B cell (primary cell): ENCODE data around the gene MAGEB3. TPM values are rescaled to one million over a fixed set of nuclear protein-coding genes. Genes with fewer than 3 reads are reported as not detected.

Experiments used
- ATAC-seq: fragments of 200-7000 bp; cut with Tn5 transposase; one replicate; pipeline ENCODE4 v1.10.0; 2021; ENCODE audit warnings: low read depth, mild to moderate bottlenecking, moderate number of reproducible peaks, moderate library complexity
- CTCF ChIA-PET: fragments of 350-600 bp; sonication (Branson Sonifier 250); formaldehyde crosslinking; loops from one replicate; lab custom pipeline; 2021; ENCODE audit warnings: antibody characterized with exemption, inconsistent platforms; lab: Charles Lee
- POLR2A ChIA-PET: fragments of 350-600 bp; sonication (Branson Sonifier 250); formaldehyde crosslinking; loops from one replicate; lab custom pipeline; 2021; ENCODE audit warnings: antibody characterized with exemption; lab: Charles Lee
- DNase-seq: peaks from one replicate; pipeline ENCODE4 v3.0.0; 2013
- H2AFZ ChIP-seq: 2 replicates; pipeline ENCODE4 v1.6.1; 2012; ENCODE audit warnings: mild to moderate bottlenecking, low read depth, low read length; ENCODE audit not compliant: insufficient read depth, poor library complexity, severe bottlenecking
- H3K27ac ChIP-seq, 2 donors: 1 replicate in 1 of 2; 2 replicates in 1 of 2; pipeline ENCODE4 v1.5.1; 2012 to 2013; ENCODE audit warnings: low read length in 2 of 2, mild to moderate bottlenecking in 2 of 2, moderate library complexity in 1 of 2
- H3K27me3 ChIP-seq, 4 experiments: fragments of 200-600 bp in 1 of 4; sonication (generic) in 1 of 4; replicated peaks in 1 of 4; 1 replicate in 2 of 4; 2 replicates in 2 of 4; pipeline versions ENCODE4 v1.6.1 to v1.7.0; 2013 to 2016; ENCODE audit warnings: low read length in 3 of 4, mild to moderate bottlenecking in 2 of 4, mixed read lengths in 1 of 4, moderate library complexity in 1 of 4; ENCODE audit not compliant: insufficient read depth in 4 of 4, control insufficient read depth in 3 of 4; ENCODE audit errors: control extremely low read depth in 1 of 4
- H3K36me3 ChIP-seq, 2 experiments: replicated peaks in 1 of 2; 1 replicate in 1 of 2; 2 replicates in 1 of 2; pipeline versions ENCODE4 v1.6.1 to v1.7.1; 2013; ENCODE audit warnings: low read length in 1 of 2; ENCODE audit not compliant: insufficient read depth in 2 of 2, control insufficient read depth in 1 of 2; ENCODE audit errors: control extremely low read depth in 1 of 2, extremely low read depth in 1 of 2
- H3K4me1 ChIP-seq, 2 donors: fragments of 200-600 bp in 1 of 2; sonication (generic) in 1 of 2; 1 replicate in 1 of 2; 2 replicates in 1 of 2; pipeline versions ENCODE4 v1.5.1 to v1.6.1; 2013 to 2017; ENCODE audit warnings: low read length in 2 of 2; ENCODE audit not compliant: control insufficient read depth in 2 of 2, insufficient read depth in 2 of 2
- H3K4me2 ChIP-seq: replicated peaks from 2 replicates; pipeline ENCODE3; 2012; ENCODE audit warnings: mild to moderate bottlenecking, low read depth, low read length; ENCODE audit not compliant: poor library complexity, severe bottlenecking
- H3K4me3 ChIP-seq, 5 experiments: fragments of 200-600 bp in 1 of 5; sonication (generic) in 1 of 5; 1 replicate in 3 of 5; 2 replicates in 2 of 5; pipeline versions ENCODE4 v1.5.1 to v1.7.0; 2011 to 2016; ENCODE audit warnings: low read length in 4 of 5, mild to moderate bottlenecking in 4 of 5, low read depth in 2 of 5, control low read depth in 1 of 5, moderate library complexity in 1 of 5; ENCODE audit not compliant: insufficient read depth in 1 of 5; ENCODE audit errors: control extremely low read depth in 1 of 5, extremely low read depth in 1 of 5
- H3K79me2 ChIP-seq: fragments of 200-600 bp; sonication (generic); one replicate; pipeline ENCODE4 v1.6.0; 2016; ENCODE audit warnings: low read length; ENCODE audit not compliant: control insufficient read depth, insufficient read depth
- H3K9ac ChIP-seq: fragments of 200-600 bp; sonication (generic); 2 replicates; pipeline ENCODE4 v1.6.1; 2017; ENCODE audit warnings: mild to moderate bottlenecking, low read length, moderate library complexity
- H3K9me3 ChIP-seq, 3 donors: one replicate each; pipeline versions ENCODE4 v1.6.1 to v1.7.1; 2013; ENCODE audit warnings: low read length in 2 of 3; ENCODE audit not compliant: control insufficient read depth in 2 of 3, insufficient read depth in 1 of 3; ENCODE audit errors: control extremely low read depth in 1 of 3
- H4K20me1 ChIP-seq: 2 replicates; pipeline ENCODE4 v1.6.0; 2012; ENCODE audit warnings: mild to moderate bottlenecking, low read length; ENCODE audit not compliant: insufficient read depth, control insufficient read depth, poor library complexity, severe bottlenecking
- H3K27ac Mint-ChIP-seq: one replicate; pipeline ENCODE4 v1.8.0; 2021; ENCODE audit warnings: mixed read lengths
- H3K27me3 Mint-ChIP-seq: one replicate; pipeline ENCODE4 v1.8.0; 2021; ENCODE audit warnings: mixed read lengths
- H3K4me1 Mint-ChIP-seq: one replicate; pipeline ENCODE4 v1.8.0; 2021; ENCODE audit warnings: mixed read lengths
- H3K4me3 Mint-ChIP-seq: one replicate; pipeline ENCODE4 v1.8.0; 2021; ENCODE audit warnings: mixed read lengths
- H3K9me3 Mint-ChIP-seq: one replicate; pipeline ENCODE4 v1.8.0; 2022; ENCODE audit warnings: mixed read lengths; ENCODE audit not compliant: insufficient read depth
- EZH2 ChIP-seq: IDR thresholded peaks from 2 replicates; pipeline ENCODE4 v1.6.1; 2012; ENCODE audit warnings: borderline replicate concordance, low read depth, mild to moderate bottlenecking, moderate library complexity, low read length; ENCODE audit not compliant: insufficient read depth, poor library complexity, severe bottlenecking
- WGBS: methylation state at CpG from one replicate; pipeline ENCODE4 v1.1.5; 2013; ENCODE audit warnings: missing lambda C conversion rate; ENCODE audit not compliant: insufficient coverage; 5-methylcytosine and 5-hydroxymethylcytosine counted together
- intact Hi-C: fragments of 100-400 bp; cut with micrococcal nuclease; formaldehyde crosslinking; loops from one replicate; pipeline ENCODE4 v1.10.0; 2022
- polyA plus RNA-seq: library from polyadenylated mRNA; depleted of rRNA; stranded (reverse); fragments of >200 nt; gene quantifications from 2 replicates; pipeline ENCODE4 v1.2.3, GENCODE V29; 2012
- total RNA-seq, 2 donors: library from RNA; stranded (reverse); fragments of 120-200 nt in 1 of 2; gene quantifications; 1 replicate in 1 of 2; 2 replicates in 1 of 2; pipeline versions ENCODE4 v1.2.3 to v1.2.4, GENCODE V29; 2013 to 2022
- TF ChIP-seq, protein P1 (sequence below): fragments of 200-600 bp; IDR thresholded peaks from one replicate; pipeline ENCODE4 v1.8.0; 2022; ENCODE audit warnings: antibody characterized with exemption, mild to moderate bottlenecking

Gene MAGEB3
- total and polyA plus RNA-seq, 2 donors (not counting 1 experiment from before 2014, with no cell fraction given) = not detected

DNA sequence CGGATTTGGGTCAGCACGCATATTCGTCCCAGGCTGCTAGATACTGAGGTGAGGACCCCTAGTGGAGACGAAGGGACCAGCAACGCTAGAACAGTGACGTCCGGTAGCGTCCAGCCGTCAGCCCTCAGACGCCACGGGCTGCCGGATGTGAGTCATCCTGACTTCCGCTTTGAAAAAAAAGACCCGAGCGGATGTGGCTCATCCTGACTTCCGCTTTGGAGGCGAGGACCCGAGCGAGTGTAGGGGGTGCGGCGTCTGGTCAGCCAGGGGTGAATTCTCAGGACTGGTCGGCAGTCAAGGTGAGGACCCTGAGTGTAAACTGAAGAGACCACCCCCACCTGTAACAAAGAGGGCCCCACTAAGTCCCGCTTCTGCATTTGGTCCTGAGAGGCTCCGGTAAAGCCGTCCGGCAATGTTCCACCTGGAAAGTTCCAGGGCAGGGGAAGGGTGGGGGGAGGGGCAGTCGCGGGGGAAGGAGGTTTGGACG is 15.1 kb upstream of the MAGEB3 start, which contains the start of gene MAGEB2:
MAGEB2 (plus strand) TSS at position 207 of the 487 bp plus-strand sequence. CDS start 3,018 bp downstream, outside the sequence.
- intact Hi-C loops = no loop called here
- Histone ChIP-seq H3K36me3 (no peaks in the 10 kb centered on the region), H2AFZ (no peak within 1 kb of the TSS), H4K20me1 (no peaks in the 10 kb centered on the region), H3K4me2 (no peak within 1 kb of the TSS), H3K4me3 (no peak within 1 kb of the TSS), H3K27ac (no peak within 1 kb of the TSS), H3K79me2 (no peaks in the 10 kb centered on the region), H3K27me3 (no peaks in the 10 kb centered on the region), H3K9ac (no peak within 1 kb of the TSS), H3K4me1 (no peaks in the 10 kb centered on the region), H3K9me3 (no peaks in the 10 kb centered on the region)
- Mint-ChIP-seq H3K27me3 (no peaks in the 10 kb centered on the region), H3K27ac (no peak within 1 kb of the TSS), H3K9me3 (no peaks in the 10 kb centered on the region), H3K4me3 (no peak within 1 kb of the TSS), H3K4me1 (no peaks in the 10 kb centered on the region)
- TF ChIP-seq, protein P1, sequence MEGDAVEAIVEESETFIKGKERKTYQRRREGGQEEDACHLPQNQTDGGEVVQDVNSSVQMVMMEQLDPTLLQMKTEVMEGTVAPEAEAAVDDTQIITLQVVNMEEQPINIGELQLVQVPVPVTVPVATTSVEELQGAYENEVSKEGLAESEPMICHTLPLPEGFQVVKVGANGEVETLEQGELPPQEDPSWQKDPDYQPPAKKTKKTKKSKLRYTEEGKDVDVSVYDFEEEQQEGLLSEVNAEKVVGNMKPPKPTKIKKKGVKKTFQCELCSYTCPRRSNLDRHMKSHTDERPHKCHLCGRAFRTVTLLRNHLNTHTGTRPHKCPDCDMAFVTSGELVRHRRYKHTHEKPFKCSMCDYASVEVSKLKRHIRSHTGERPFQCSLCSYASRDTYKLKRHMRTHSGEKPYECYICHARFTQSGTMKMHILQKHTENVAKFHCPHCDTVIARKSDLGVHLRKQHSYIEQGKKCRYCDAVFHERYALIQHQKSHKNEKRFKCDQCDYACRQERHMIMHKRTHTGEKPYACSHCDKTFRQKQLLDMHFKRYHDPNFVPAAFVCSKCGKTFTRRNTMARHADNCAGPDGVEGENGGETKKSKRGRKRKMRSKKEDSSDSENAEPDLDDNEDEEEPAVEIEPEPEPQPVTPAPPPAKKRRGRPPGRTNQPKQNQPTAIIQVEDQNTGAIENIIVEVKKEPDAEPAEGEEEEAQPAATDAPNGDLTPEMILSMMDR = no peak
- no peak for TF ChIP-seq EZH2
- ATAC-seq (no peak), DNase-seq (no peak)
- 90% methylated on average over 9 of the region's 29 CpGs for WGBS
- POLR2A ChIA-PET = no interaction called here
- CTCF ChIA-PET = no interaction called here

DNA sequence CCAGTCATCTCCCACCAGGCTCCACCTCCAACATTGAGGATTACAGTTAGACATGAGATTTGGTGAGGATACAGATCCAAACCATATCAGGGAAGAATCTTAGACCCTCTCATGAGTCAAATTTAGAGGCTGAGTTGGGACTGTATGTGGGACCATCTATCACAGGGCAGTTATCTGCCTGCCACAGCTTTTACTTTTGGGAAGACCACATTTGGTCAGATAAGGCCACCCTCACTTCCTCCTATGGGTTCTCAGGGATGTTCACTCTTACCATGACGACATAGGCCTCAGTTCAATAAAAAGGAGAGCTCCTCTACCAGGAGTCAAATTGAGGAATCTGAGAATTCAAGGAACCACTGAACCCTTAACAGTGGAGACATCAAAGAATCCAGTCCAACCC is 13.0 kb upstream of the MAGEB3 start:
- H3K9me3 Mint-ChIP-seq = no peaks in the 10 kb centered on the region
- ATAC-seq (no peak), DNase-seq (no peak)
- H3K27ac Mint-ChIP-seq = no peak overlapping the region
- H3K4me1 ChIP-seq = no peaks in the 10 kb centered on the region
- H3K9me3 ChIP-seq = no peaks in the 10 kb centered on the region
- ChIA-PET CTCF (no interaction called here), POLR2A (no interaction called here)
- no peak overlapping the region for H3K4me2 ChIP-seq
- H3K4me1 Mint-ChIP-seq = no peaks in the 10 kb centered on the region
- intact Hi-C loops = no loop called here
- TF ChIP-seq EZH2 = no peak
- TF ChIP-seq, protein P1 = no peak
- H3K27me3 Mint-ChIP-seq = no peaks in the 10 kb centered on the region
- no peaks in the 10 kb centered on the region for H3K36me3 ChIP-seq
- no CpG with 5 or more reads among the region's 1 CpG for WGBS
- no peak overlapping the region for H3K9ac ChIP-seq
- H4K20me1 ChIP-seq = no peaks in the 10 kb centered on the region
- no peaks in the 10 kb centered on the region for H3K27me3 ChIP-seq
- H3K79me2 ChIP-seq = no peaks in the 10 kb centered on the region
- H3K4me3 ChIP-seq = no peak overlapping the region
- no peak overlapping the region for H3K27ac ChIP-seq
- H3K4me3 Mint-ChIP-seq = no peak overlapping the region
- no peak overlapping the region for H2AFZ ChIP-seq
